Ramos (cell line): ENCODE measurements around the gene MRPS18A.

Experiments
- in situ Hi-C: fragments of 300-500 bp; cut with MboI; formaldehyde crosslinking; loops from one replicate; pipeline ENCODE4 v1.14.3; 2022; ENCODE audit warnings: low sequenced_read_pairs; ENCODE audit not compliant: unreplicated experiment

Gene MRPS18A

DNA sequence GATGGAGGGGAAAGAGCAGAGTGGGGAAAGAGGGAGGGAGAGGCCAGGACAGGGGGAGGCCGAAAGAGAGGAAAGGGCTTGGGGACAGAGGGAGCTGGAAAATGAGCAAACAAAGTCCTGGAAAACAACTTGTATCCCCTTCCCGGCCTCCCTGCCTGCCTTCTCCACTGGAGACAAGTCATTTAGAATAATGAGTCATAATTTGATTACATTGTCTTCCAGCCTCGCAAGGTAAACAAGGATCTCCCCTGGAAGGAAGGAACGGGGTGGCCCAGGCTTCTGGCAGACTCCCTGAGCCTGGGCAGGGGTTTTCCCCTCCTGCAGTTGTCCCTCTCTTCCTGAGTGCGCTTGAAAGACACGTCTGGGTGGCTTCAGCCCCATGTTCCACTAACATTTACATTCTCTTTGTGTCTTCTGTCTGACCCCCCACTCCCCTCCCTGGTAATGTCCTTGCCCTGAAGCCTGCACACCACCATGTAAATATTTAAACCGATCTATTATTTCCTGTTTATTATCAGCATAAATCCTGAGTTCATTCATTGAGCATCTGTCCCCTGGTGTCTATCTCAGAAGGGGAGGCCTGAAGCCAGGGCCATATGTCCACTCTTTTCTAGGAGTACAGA lies 12.1 kb upstream of the MRPS18A start:
- in situ Hi-C loops: no loop called here

- in situ Hi-C loops: no loop called here
These were observed 11.2 kb upstream of the MRPS18A start for GRCh38 chr6:43698584-43699349.

GRCh38 chr6:43697421-43697820 lies 9.8 kb upstream of the MRPS18A start:
- in situ Hi-C loops: no loop called here

DNA sequence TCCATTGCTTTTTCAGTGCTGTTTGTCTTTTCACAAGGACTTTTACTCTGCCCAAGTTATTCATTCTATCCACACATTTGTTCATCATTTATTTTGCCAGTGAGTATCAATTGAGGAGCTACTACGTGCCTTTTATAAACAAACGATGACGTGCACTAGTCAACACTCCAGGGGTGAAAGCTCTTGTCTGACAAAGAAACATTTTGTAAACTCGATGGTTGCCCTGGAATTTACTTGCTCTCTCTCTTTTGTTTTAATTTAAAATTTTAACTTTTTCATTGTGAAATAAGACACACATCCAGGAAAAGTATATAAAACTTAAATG lies 8.3 kb upstream of the MRPS18A start:
- in situ Hi-C loops: no loop called here

DNA sequence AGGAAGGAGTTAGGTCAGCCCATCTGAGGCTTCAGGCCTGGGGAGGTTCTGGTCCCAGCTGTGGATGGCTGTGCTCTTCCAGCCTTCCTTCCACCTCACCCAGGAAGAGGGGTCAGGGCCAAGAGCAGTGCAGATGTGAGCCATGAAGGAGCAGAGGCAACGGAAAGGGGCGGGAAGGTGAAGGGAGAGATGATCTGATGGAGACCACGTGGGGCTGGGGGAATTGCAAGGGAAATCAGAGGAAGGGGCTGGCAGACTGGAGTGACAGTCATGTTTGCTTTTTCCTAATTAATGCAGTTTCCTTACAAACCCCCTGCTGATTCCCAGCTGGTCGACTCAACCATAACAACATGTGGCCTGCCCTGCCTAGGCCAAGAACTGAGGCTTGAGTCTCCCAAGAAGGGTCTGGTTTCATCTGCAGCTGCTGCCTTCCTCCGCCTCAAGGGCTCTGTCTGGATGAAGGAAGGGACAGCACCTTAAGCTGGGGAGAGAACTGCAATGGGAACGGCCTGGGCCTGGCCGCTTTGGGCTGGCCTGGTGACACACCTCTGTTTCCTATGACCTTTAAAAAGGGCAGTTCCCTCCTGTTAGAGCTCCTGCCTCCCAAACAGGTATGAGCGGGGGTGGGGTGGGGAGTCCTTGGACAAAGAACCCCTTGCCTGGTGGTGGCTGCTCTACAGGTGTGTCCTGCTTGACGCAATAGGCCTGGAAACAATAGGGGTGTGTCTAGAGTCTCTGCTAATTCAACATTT lies 7.8 kb upstream of the MRPS18A start:
- in situ Hi-C loops: no loop called here

GRCh38 chr6:43689421-43689820 lies 1.8 kb upstream of the MRPS18A start:
- in situ Hi-C loops: no loop called here

GRCh38 chr6:43687079-43687436 lies 533 bp downstream of the MRPS18A start:
- in situ Hi-C loops: no loop called here

- in situ Hi-C loops: no loop called here
These were observed 3.7 kb downstream of the MRPS18A start for GRCh38 chr6:43683708-43684455.

DNA sequence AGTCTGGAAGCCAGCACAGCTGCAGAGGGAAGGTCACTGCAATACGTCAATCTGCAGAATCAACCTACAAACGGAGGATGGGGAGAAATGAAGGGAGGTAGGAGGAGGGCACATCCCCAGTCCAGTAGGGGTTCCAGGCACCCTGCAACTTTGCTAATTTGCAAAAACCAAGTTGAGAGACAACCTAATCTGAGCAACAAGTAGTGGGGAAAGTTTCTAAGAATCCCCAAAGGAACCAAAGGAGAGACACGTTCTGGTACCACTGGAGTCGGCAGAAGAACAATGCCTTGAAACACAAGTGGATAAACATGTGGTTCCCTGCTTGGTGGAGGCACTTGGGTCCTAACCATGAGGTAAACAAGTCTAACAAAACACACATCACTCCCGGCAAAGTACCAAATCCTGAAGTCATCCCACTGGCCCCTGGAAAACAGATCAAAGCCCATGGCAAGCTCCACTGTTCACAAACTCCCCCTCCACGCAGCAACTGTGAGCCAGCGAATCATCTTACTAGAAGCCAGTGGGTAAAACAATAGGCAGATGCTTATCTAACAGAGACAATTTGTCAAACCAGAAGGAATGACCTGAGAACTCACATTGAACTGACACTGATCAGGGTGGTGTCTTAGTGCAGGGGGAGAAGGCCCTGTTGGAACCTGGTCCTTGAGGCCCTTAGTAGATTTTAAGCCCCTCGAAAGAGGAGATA lies 4.7 kb downstream of the MRPS18A start:
- in situ Hi-C loops: no loop called here

GRCh38 chr6:43681303-43681702 lies 6.3 kb downstream of the MRPS18A start:
- in situ Hi-C loops: no loop called here

DNA sequence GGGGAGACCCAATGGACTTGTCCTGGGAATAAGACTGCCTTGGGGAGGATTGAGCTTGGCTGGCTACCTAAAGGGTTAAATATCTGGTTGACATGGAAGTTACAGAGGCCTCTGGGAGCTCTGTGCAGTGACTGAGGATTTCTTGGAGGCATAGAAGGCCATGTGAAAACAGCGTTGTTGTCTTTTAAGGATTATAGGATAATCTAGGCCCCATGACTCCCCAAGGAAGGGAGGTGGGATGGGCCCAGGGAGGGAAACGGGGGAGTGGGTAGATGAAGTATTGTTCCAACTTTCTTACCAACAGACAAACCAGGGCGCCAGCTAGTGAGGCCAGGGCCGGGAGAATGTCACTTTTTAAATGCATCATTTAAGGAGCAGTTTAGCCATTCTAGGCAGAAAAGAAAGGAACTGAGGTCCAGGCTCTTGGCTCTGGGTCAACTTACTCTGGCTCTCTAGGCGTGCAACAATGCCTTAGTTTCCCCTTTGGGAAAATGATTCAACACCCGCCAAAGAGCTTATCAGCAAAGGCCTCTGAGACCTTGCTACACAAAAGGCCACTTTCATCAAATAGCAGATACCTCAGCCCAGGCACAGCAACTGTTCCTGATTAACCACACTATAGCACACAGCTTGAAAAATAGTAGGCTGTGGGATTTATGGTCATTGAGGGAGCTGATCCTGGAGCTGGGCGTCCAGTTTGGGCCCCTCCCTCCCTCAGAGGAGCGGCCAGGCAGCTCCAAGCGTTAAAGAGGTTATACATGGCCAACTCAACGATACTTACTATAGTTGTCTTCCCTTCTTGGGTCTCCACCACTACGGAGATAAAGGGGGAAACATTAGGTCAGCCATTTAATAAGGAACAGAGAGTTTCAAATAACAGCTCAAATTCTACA lies 7.0 kb downstream of the MRPS18A start:
- in situ Hi-C loops: no loop called here

DNA sequence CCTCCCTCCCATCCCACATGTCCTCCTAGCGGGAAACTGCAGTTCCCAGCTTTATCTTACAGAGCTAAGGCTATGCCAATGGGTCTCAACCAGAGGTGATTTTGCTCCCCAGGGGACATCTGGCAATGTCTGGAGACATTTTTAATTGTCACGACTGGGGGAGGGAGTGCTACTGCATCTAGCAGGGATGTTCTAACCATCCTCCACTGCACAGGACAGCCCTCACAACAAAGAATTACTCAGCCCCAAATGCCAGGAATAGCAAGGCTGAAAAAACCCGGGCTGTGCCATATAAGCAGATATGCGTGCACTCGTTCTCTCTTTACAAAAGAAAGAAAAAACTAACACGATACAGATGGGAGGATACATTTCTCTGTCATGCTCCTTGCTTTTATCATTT lies 8.5 kb downstream of the MRPS18A start:
- in situ Hi-C loops: no loop called here

- in situ Hi-C loops: no loop called here
These were observed 9.2 kb downstream of the MRPS18A start for GRCh38 chr6:43678341-43678740.

GRCh38 chr6:43677759-43678158 lies 9.8 kb downstream of the MRPS18A start:
- in situ Hi-C loops: no loop called here

DNA sequence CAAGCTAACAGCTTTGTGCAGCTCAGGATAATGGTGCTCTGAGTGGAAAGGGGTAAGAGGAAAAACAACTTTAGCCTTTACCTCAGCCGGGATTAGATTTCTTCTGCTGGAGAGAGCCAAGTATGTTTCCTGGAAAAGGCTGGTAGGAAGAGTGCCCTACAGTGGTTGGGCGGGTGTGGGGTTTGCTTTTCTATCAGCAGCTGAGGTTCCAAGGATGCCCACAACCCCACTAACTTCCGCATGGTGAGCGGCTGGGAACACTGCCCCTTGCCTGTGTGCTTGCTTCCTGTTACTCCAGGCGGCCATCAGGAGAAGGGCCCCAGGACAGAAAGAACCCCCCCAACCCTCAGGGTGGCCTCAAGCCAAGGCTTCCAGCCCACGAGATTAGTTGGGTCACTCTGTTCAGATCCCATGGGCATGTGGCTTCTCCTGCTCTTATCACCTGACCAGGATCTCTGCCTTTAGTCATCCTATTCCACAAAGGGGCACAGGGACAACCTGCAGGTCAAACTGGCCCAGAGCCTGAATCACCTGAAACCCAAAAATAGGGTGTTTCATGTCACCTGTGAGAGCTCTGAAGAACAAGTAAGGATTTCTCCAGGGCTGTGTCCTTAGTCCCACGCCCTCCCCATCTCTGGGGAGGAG lies 10.5 kb downstream of the MRPS18A start:
- in situ Hi-C loops: no loop called here

DNA sequence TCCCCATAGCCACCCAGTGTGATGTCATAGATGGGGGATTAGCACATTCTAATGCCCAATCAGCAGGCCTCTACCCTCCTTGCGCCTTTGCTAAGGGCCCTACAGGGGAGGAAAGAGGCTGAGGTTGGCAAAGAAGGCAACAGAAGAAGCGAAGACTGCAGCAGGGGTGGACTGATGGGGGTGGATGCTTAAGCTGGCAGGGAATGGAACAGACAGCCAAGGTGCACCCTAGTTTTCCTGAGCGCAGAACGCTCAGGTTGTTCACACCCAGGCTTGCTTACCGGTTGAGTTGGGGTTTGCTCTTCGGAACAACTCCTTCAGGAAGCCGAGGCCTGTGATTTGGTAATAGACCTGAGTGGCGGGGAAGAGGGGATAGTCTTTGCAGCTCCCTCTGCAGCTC lies 12.7 kb downstream of the MRPS18A start:
- in situ Hi-C loops: no loop called here

- in situ Hi-C loops: no loop called here
These were observed 13.3 kb downstream of the MRPS18A start for GRCh38 chr6:43674291-43674690.

GRCh38 chr6:43673444-43674084 lies 14.0 kb downstream of the MRPS18A start:
- in situ Hi-C loops: no loop called here
